Right cardiac atrium (tissue), 5 donors: Measurements from ENCODE around the gene VPS72. TPM values are rescaled to one million over a fixed set of nuclear protein-coding genes. Genes with fewer than 3 reads are reported as not detected.
A peak's percentile ranks its signal among the peaks of the same experiment; 100 is the strongest.

Experiments used
- ATAC-seq, 2 donors: fragments of 200-7000 bp; cut with Tn5 transposase; one replicate each; pipeline versions ENCODE4 v1.8.0 to v1.9.1; 2020; ENCODE audit warnings: moderate library complexity in 2 of 2, mild to moderate bottlenecking in 1 of 2
- DNase-seq, 3 donors: peaks; one replicate each; pipeline ENCODE4 v3.0.0-alpha.2; 2020
- H3K27ac ChIP-seq: one replicate; pipeline ENCODE4 v1.5.1; 2013; ENCODE audit warnings: mild to moderate bottlenecking, low read length, control low read depth, moderate library complexity
- H3K27me3 ChIP-seq: one replicate; pipeline ENCODE4 v1.6.1; 2013; ENCODE audit not compliant: control insufficient read depth, insufficient read depth
- H3K4me1 ChIP-seq: one replicate; pipeline ENCODE4 v1.6.1; 2013; ENCODE audit warnings: low read length; ENCODE audit not compliant: control insufficient read depth, insufficient read depth
- H3K4me3 ChIP-seq: one replicate; pipeline ENCODE4 v1.5.1; 2013; ENCODE audit warnings: low read length, control low read depth
- H3K9me3 ChIP-seq: one replicate; pipeline ENCODE4 v1.6.1; 2013; ENCODE audit warnings: low read length; ENCODE audit not compliant: control insufficient read depth
- WGBS: extraction: QIAGEN DNeasy Blood & Tissue Kit; methylation state at CpG from one replicate; pipeline ENCODE4 v1.1.7; 2013; 5-methylcytosine and 5-hydroxymethylcytosine counted together
- intact Hi-C, 4 donors: fragments of 100-400 bp; cut with DNase I; formaldehyde crosslinking; loops; one replicate each; pipeline versions ENCODE4 v1.11.0 to v1.14.0; 2022 to 2023
- polyA plus RNA-seq: library from polyadenylated mRNA; stranded (reverse); fragments of 200-250 nt; gene quantifications from one replicate; pipeline ENCODE4 v1.2.3, GENCODE V29; 2013
- total RNA-seq, 4 donors: library from RNA; stranded (reverse); fragmentation: NEBNext Ultra II Directional; extraction: Animal tissue kit (Norgen Biotek cat#: 25700); gene quantifications; one replicate each; pipeline ENCODE4 v1.2.1, GENCODE V29; 2021
- donor health status: healthy with polysubstance abuse.
- donor health status: DM: no; HTN: yes; CAD: no.
- donor health status: DM: no; HTN: no; CAD: no.
- donor health status: DM: no; HTN: yes; CAD: no; lungs with severe emphysema.
- donor health status: DM: yes; HTN: yes; CAD: no.

Gene VPS72
- total and polyA plus RNA-seq, 5 donors = 37.3 to 52.3 (median 41.0) TPM

DNA sequence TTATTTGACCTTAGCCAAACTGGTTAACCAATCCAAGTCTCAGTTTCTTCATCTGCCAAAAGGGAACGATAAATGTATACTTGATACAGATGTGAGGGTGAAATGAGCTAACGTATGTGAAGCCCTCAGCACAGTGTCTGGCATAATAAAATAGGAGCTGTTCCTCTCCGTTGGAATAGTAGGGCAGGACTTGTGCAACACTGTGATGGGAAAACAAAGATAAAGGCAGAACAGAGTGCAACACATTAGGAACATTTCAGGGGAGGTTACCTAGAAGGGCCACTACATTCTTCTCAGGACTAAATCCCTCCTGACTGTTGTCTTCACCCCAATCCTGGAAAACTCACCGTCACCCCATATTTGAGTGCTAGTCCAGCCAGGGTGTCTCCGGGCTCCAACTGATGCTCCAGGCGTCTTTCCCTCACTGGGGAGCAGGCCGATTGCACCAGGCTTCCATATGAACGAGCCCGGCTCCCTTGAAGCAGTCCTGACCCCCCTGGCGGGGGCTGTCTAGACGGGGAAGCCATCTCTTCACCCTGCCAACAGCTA, 25.2 kb downstream of the VPS72 start:
- Histone ChIP-seq H3K27ac (peak overlapping the region; percentile 98), H3K4me1 (peaks cover 7% of the 10 kb centered on the region), H3K9me3 (no peaks in the 10 kb centered on the region), H3K4me3 (peak overlapping the region; percentile 98), H3K27me3 (no peaks in the 10 kb centered on the region)
- DNase-seq (no peak), ATAC-seq (peak; percentile 20 to 30)
- intact Hi-C loops = no loop called here
- 24% methylated on average over 11 of the region's 11 CpGs for WGBS

GRCh38 chr1:151159373-151159772, 30.6 kb downstream of the VPS72 start:
- no peak for ATAC-seq
- DNase-seq = no peak
- Histone ChIP-seq H3K27me3 (no peaks in the 10 kb centered on the region), H3K9me3 (no peaks in the 10 kb centered on the region), H3K4me1 (no peaks in the 10 kb centered on the region), H3K4me3 (no peak overlapping the region), H3K27ac (no peak overlapping the region)
- intact Hi-C loops = loop anchor here in 2 of 4 donors (5.0 to 10.0 kb wide), 2 partner anchors 55 to 62 kb away; no protein-coding TSS in a partner anchor

DNA sequence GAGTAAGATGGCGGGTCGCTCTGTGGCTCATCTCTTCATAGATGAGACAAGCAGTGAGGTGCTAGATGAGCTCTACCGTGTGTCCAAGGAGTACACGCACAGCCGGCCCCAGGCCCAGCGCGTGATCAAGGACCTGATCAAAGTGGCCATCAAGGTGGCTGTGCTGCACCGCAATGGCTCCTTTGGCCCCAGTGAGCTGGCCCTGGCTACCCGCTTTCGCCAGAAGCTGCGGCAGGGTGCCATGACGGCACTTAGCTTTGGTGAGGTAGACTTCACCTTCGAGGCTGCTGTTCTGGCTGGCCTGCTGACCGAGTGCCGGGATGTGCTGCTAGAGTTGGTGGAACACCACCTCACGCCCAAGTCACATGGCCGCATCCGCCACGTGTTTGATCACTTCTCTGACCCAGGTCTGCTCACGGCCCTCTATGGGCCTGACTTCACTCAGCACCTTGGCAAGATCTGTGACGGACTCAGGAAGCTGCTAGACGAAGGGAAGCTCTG, 31.2 kb downstream of the VPS72 start:
- no peaks in the 10 kb centered on the region for H3K9me3 ChIP-seq
- H3K27ac ChIP-seq = no peak overlapping the region
- peak; percentile 6 to 7 for ATAC-seq
- no peaks in the 10 kb centered on the region for H3K27me3 ChIP-seq
- intact Hi-C loops = loop anchor here in 2 of 4 donors (5.0 to 10.0 kb wide), 2 partner anchors 54 to 62 kb away; no protein-coding TSS in a partner anchor
- H3K4me3 ChIP-seq = no peak overlapping the region
- H3K4me1 ChIP-seq = no peaks in the 10 kb centered on the region
- WGBS = 77% methylated on average over 22 of the region's 22 CpGs
- DNase-seq = peak in 1 of 3 donors; percentile 64

GRCh38 chr1:151158326-151158725, 31.7 kb downstream of the VPS72 start:
- intact Hi-C loops = loop anchor here in 2 of 4 donors (5.0 to 10.0 kb wide), 2 partner anchors 54 to 61 kb away; no protein-coding TSS in a partner anchor
- H3K27ac ChIP-seq = no peak overlapping the region
- WGBS = 74% methylated on average over 5 of the region's 5 CpGs
- no peaks in the 10 kb centered on the region for H3K4me1 ChIP-seq
- ATAC-seq = no peak
- DNase-seq = peak in 1 of 3 donors; percentile 26
- no peaks in the 10 kb centered on the region for H3K27me3 ChIP-seq
- H3K4me3 ChIP-seq = no peak overlapping the region
- no peaks in the 10 kb centered on the region for H3K9me3 ChIP-seq

DNA sequence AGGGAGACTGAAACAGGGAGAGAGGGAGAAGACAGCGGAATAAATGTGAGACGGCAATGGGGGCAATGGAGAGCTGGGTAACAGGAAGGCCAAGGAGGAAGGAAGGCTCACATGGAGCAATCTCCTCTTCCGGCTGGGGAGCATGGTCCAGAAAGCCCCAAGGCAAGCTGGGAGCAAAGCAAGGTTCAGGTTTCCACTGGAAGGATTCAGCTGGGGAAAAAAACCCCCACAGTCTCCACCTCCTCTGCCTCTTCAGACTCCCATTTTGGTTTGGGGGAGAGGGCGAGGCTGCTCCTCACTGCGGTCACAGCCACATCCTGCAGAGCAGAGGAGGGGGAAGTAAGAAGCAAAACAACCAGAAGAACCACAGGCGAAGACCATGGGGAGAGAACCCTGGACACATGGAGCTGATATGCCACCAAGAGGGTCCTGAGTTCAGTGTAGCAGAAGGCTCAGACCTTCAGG, 32.9 kb downstream of the VPS72 start:
- peak overlapping the region; percentile 15 for H3K27ac ChIP-seq
- H3K4me3 ChIP-seq = peak overlapping the region; percentile 27
- peak; percentile 22 to 30 for ATAC-seq
- DNase-seq = peak in 1 of 3 donors; percentile 59
- no peaks in the 10 kb centered on the region for H3K9me3 ChIP-seq
- no peaks in the 10 kb centered on the region for H3K27me3 ChIP-seq
- H3K4me1 ChIP-seq = no peaks in the 10 kb centered on the region
- intact Hi-C loops = loop anchor here (2.0 to 10.0 kb wide), 3 partner anchors 52 to 60 kb away; no protein-coding TSS in a partner anchor
- 71% methylated on average over 6 of the region's 6 CpGs for WGBS

DNA sequence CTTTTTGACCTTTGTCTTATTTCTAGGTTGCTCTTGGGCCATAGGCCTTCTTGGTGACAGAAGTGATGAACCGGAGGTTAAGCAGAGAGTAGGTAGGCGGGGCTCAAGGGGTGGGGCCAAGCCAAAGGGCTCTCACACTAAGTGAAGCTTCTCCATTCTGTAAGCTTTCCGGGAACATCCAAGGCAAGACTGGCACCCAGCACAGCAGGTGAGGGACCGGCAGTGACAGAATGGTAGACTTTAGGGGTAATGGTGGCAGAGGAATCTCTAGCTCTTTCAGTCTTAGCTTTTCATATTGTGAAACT, 33.5 kb downstream of the VPS72 start, which contains the start of gene TNFAIP8L2:
TSS of gene TNFAIP8L2 (plus strand) at position 135 of the 305 bp plus-strand sequence. CDS start 2,049 bp downstream, outside the sequence.
- Histone ChIP-seq H3K4me1 (no peaks in the 10 kb centered on the region), H3K27me3 (no peaks in the 10 kb centered on the region), H3K4me3 (peak within 1 kb of the TSS; percentile 27), H3K9me3 (no peaks in the 10 kb centered on the region), H3K27ac (peak within 1 kb of the TSS; percentile 15)
- 64% methylated on average over 4 of the region's 4 CpGs for WGBS
- peak; percentile 51 to 84 (median 84) for DNase-seq
- ATAC-seq = peak; percentile 50 to 60
- intact Hi-C loops = loop anchor here (2.0 to 10.0 kb wide), 3 partner anchors 52 to 59 kb away; no protein-coding TSS in a partner anchor

DNA sequence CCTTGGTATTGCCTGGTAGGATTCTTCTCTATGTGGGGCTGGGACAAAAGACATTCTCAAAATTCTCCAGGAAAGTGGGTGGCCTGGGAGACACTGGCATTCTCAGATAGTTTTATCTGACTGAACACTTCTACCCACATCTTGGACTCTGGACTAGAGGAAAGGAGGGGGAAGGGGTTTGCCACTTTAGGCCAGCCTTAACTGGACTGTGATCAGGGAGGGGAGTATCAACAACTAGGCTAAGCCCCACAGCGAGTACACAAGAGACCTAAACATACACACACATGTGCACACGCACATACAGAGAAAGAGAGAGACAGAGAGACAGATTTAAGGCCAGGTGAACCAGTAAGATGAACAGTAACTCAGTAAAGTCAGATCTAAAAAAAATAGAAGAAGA, 42.3 kb downstream of the VPS72 start:
- ATAC-seq = no peak
- no peaks in the 10 kb centered on the region for H3K9me3 ChIP-seq
- H3K27me3 ChIP-seq = no peaks in the 10 kb centered on the region
- H3K27ac ChIP-seq = peak overlapping the region; percentile 89
- intact Hi-C loops = no loop called here
- H3K4me1 ChIP-seq = peaks cover 17% of the 10 kb centered on the region
- H3K4me3 ChIP-seq = no peak overlapping the region
- no peak for DNase-seq
- 94% methylated on average over 2 of the region's 2 CpGs for WGBS

DNA sequence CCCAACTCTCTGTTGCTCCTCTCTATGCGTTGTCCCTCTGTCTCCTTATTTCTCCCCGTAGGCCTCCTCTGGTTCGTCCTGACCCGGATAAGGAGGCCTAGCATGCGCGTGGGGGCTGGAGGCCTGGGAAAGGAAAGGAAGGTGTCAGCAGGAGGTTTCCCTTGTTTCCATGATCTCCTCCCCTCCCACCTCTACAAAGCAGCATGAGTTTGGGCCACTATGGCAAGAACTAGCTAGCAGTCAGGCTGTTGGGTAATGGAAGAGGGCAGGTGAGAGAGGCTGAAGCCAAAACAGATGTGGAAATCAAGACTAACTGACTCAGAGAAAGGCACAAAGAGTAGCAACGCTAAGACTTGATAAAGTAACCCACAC, 42.9 kb downstream of the VPS72 start:
- WGBS = 7% methylated on average over 7 of the region's 7 CpGs
- ATAC-seq (no peak), DNase-seq (no peak)
- intact Hi-C loops = no loop called here
- Histone ChIP-seq H3K4me1 (peaks cover 19% of the 10 kb centered on the region), H3K27ac (peak overlapping the region; percentile 89), H3K4me3 (peak overlapping the region; percentile 74), H3K9me3 (no peaks in the 10 kb centered on the region), H3K27me3 (no peaks in the 10 kb centered on the region)

DNA sequence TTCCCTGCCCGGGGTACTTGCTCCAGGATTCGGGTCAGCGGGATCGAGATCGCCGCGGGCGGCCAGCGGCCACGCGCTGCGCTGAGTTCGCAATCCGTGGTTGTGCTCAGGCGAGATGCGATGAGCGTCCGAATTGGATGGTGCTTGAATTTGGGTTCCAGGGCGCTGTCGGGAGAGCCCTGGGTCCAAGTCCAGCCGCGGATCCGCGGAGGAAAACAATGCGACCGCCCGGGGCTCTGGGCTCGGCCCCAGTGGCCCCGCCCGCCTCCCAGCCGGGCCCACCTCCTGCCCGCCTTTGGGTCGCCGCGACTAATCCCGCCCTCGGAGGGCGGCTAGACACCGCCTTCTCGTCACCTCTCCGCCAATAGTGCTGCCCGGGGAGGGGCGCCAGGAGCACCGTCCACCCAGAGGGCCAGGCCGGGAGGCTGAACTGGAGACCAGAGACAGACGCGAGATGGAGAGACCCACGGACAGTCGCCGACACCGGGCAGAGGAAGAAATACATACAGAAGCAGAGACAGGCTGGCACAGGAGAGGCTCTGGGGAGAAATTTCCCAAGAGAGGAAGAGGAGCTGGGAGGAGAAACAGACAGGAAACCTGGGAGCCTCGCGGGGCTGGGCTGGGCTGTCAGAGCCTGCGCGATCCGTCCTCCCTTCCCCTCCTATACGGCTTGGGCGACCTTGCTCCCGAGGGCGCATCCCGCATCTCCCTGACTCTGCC, 43.4 kb downstream of the VPS72 start, which contains the start of gene SEMA6C:
TSS of gene SEMA6C (minus strand) at position 220 of the 720 bp plus-strand sequence. CDS start 4,010 bp downstream, outside the sequence.
- H3K27ac ChIP-seq = peak within 1 kb of the TSS; percentile 95
- DNase-seq = peak; percentile 97 to 99 (median 98)
- H3K4me1 ChIP-seq = peaks cover 19% of the 10 kb centered on the region
- intact Hi-C loops = no loop called here
- no peaks in the 10 kb centered on the region for H3K9me3 ChIP-seq
- under 1% methylated on average over 61 of the region's 61 CpGs for WGBS
- peak within 1 kb of the TSS; percentile 74 for H3K4me3 ChIP-seq
- ATAC-seq = peak; percentile 97
- no peaks in the 10 kb centered on the region for H3K27me3 ChIP-seq

DNA sequence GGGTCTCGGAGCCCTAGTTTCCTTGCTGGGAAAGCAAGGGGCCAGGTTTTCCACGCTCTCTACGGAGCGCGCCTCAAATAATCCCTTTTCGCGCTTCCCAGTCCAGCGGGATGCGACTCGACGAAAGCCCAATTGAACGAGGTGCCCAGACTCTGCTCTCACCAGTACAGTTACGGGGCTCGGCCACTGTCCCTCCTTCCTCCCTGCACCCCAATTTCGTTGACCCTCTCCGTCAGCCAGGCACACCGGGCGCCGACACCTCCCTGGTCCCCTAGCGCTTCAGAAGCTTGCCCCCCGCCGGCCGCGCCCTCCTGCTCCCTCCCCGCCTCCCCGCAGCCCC, 44.0 kb downstream of the VPS72 start:
- intact Hi-C loops = no loop called here
- DNase-seq (no peak), ATAC-seq (peak; percentile 3 to 6)
- H3K27me3 ChIP-seq = no peaks in the 10 kb centered on the region
- H3K4me3 ChIP-seq = peak overlapping the region; percentile 74
- WGBS = under 1% methylated on average over 26 of the region's 26 CpGs
- H3K4me1 ChIP-seq = peaks cover 19% of the 10 kb centered on the region
- H3K9me3 ChIP-seq = no peaks in the 10 kb centered on the region
- H3K27ac ChIP-seq = peak overlapping the region; percentile 95
